IPS-18c (cell line): ENCODE data around the gene CAT.

Experiments
- H3K4me3 ChIP-seq: 2 replicates; pipeline ENCODE4 v1.7.0; 2013; ENCODE audit warnings: low read depth, mild to moderate bottlenecking, low read length, moderate library complexity; ENCODE audit not compliant: insufficient read depth
- H3K9me3 ChIP-seq: one replicate; pipeline ENCODE4 v1.6.1; 2013; ENCODE audit warnings: mild to moderate bottlenecking, low read length, moderate library complexity; ENCODE audit not compliant: control insufficient read depth, insufficient read depth

The CAT gene

GRCh38 chr11:34478845-34479663, 40.3 kb downstream of the CAT start:
- H3K4me3 ChIP-seq: no peak overlapping the region

DNA sequence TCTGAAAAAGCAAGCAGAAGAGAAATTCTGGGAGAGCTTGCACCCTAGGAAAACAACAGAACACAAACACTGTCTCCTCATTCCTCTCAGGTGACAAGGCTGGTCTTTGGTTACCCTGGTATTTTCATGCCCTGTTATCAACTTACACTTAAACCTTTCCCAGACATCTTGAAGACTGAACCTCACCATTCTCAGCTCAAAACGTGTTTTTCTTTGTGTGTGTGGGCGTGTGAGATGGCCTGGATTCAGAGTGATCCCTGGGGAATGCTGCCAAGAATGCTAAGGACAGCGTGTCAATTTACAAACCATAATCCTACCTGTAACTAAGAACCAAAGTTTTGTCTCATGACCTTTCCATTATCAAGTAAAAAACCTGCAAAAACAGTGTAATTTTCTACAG, 41.6 kb downstream of the CAT start:
- Histone ChIP-seq H3K9me3 (no peaks in the 10 kb centered on the region), H3K4me3 (no peak overlapping the region)

More at GRCh38 chr11:34478845-34479663, 40.3 kb downstream of the CAT start:
- H3K9me3 ChIP-seq: no peaks in the 10 kb centered on the region

DNA sequence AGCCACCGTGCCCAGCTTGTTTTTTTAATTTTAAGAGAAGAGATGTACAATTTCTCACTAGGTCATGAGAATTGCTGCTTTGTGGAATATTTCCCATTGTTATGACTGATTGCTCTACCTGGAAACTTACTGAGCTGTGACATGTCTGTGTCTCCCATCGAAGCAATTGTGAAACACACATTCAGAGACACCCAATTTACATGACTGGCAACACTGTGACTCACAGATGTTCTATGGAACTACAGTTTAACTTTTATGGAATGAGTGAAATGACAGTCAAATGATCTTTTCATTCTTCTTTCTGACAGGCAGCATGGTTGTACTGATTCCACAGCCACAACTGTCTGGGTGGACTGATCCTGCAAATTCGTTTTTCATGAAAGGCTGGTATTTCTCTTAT, 42.6 kb downstream of the CAT start:
- no peak overlapping the region for H3K4me3 ChIP-seq
- no peaks in the 10 kb centered on the region for H3K9me3 ChIP-seq

DNA sequence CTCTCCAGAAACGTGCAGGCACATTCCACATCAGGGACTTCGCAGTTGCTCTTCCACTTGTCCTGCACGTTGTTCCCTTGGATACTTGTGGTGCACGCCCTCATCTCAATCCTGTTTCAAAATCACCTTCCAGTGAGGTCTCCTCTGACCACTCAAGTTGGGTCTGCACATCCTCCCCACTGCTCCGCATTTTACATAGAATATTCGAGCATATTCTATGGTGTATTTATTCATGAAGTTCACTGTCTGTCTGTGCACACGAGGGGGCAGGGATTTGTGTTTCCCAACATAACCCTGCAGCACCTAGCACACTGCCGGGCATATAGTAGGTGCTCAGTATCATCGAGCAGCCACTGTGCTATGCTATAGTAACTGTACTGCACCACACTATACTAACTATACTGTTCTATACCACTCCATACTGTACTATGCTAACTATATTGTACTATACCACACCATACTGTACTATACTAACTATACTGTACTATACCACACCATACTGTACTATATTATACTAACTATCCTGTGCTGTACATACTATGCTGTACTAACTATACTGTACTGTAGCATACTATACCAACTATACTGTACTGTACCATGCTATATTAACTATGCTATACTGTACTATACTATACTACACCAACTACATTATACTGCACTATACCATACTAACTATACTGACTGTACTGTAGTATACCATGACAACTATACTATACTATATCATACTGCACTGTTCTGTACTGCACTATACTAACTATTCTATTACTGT, 44.6 kb downstream of the CAT start:
- Histone ChIP-seq H3K9me3 (no peaks in the 10 kb centered on the region), H3K4me3 (no peak overlapping the region)

DNA sequence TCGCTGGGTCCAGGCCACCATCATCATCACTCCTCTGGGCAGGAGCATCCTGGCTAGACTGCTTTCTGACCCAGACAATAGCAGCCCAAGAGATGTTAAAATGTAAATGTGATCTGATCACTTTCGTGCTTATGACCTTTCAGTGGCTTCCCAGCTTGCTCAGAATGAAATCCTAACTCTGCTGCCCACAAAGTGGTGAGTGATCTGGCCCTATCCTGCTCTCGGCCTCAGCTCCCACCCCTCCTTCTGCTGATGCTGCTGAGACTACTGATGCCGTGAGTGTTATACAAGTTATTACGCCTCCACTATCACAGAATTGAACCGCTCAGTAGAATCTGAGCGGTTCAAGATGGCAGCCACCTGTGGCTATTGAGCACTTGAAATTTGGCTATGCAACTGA, 48.7 kb downstream of the CAT start:
- no peak overlapping the region for H3K4me3 ChIP-seq

GRCh38 chr11:34488855-34489557, 50.3 kb downstream of the CAT start:
- Histone ChIP-seq H3K9me3 (no peaks in the 10 kb centered on the region), H3K4me3 (no peak overlapping the region)

More for the DNA sequence above, 48.7 kb downstream of the CAT start:
- no peaks in the 10 kb centered on the region for H3K9me3 ChIP-seq

GRCh38 chr11:34490304-34490703, 51.6 kb downstream of the CAT start:
- no peak overlapping the region for H3K4me3 ChIP-seq
- no peaks in the 10 kb centered on the region for H3K9me3 ChIP-seq

GRCh38 chr11:34492806-34493414, 54.2 kb downstream of the CAT start:
- no peaks in the 10 kb centered on the region for H3K9me3 ChIP-seq
- H3K4me3 ChIP-seq: no peak overlapping the region

DNA sequence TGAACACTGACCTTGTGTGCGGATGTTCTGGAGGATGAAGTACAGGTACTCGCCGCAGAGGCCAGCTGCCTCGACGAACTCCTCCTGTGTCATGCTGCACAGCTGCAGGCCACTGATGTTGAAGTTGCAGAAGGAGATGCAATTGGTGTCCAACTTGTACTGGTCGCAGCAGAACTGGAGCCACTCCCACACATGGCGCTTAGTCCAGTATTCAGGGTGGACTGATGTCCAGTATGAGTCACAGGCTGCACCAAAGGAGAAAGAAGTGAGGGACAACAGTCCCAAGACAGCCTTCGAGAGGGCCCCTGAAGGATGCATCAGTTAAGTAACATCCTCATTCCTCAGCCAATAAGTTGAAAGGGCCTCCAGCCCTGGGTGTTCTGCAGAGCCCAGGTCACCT, 54.7 kb downstream of the CAT start:
- Histone ChIP-seq H3K4me3 (no peak overlapping the region), H3K9me3 (no peaks in the 10 kb centered on the region)

DNA sequence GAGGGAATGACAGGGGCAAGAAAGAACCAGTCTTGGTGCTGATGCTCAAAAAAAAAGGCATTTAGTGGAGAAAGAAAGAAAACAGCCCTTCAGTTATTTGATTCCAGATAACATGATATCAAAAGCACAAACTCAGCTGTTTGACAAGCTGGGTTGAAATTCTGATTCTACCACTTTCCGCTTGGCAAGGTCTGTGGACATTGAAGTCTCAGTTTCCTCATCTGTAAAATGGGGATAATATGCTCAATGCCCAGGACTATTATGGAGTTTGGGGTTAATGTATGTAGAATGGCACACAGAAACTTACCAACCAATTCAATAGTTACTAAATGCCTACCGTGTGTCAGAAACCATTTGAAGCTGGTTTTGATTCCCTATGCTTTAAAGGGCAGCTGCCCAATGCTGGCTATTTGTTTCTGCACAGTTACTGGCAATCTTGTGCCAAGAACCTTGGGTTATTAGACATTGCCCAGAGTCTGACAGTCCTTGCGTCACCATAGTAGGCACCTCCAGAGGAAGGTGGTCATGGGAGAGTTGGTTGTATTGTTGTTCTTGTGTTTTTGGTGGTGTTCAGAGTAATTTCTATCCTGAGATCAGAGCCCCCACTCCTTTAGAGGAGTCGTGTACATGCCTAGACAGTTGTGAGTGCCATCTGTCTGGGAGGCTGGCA, 55.3 kb downstream of the CAT start:
- no peaks in the 10 kb centered on the region for H3K9me3 ChIP-seq
- no peak overlapping the region for H3K4me3 ChIP-seq

- Histone ChIP-seq H3K9me3 (no peaks in the 10 kb centered on the region), H3K4me3 (no peak overlapping the region)
Observed at GRCh38 chr11:34495239-34495723, 56.5 kb downstream of the CAT start.

GRCh38 chr11:34495724-34496377, 57.1 kb downstream of the CAT start:
- H3K4me3 ChIP-seq: no peak overlapping the region
- H3K9me3 ChIP-seq: no peaks in the 10 kb centered on the region

- H3K4me3 ChIP-seq: no peak overlapping the region
- no peaks in the 10 kb centered on the region for H3K9me3 ChIP-seq
Observed at GRCh38 chr11:34499719-34500500, 61.2 kb downstream of the CAT start.

DNA sequence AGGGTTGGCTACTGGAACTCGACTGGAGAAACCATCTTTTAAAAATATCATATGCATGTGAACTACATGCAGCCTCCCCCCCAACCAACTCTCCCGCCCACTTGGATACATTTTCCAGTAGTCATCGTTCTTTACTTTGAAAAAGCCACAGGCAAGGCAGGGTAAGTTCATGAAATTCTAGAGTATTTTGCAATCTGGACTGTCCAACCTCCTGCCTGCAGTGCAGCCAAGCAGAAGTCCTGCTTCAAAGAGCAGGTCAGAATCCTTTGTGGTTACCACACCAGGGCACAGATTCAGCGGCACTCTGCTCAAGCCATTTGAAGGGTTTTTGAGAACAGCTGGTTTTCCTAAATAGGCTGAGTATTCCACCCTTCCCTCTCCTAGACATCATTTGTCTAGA, 62.8 kb downstream of the CAT start:
- Histone ChIP-seq H3K9me3 (no peaks in the 10 kb centered on the region), H3K4me3 (no peak overlapping the region)

GRCh38 chr11:34501949-34502348, 63.2 kb downstream of the CAT start:
- Histone ChIP-seq H3K9me3 (no peaks in the 10 kb centered on the region), H3K4me3 (no peak overlapping the region)

GRCh38 chr11:34502949-34503348, 64.2 kb downstream of the CAT start:
- no peaks in the 10 kb centered on the region for H3K9me3 ChIP-seq
- H3K4me3 ChIP-seq: no peak overlapping the region
